Measurements from ENCODE around the gene GNA14. TPM values are rescaled to one million over a fixed set of nuclear protein-coding genes. Genes with fewer than 3 reads are reported as not detected.
"Not testable (repeated sequence)": the region's sequence is repeated elsewhere in the genome, so short reads cannot be mapped to it uniquely, and the experiment has no call there.

Gene GNA14
- total RNA-seq, 2 experiments from 2014 or later: 0.11 to 0.54 TPM

GRCh38 chr9:77422969-77423368, 225.2 kb downstream of the GNA14 start:
- DNase-seq (no peak), ATAC-seq (no peak)
- no peaks in the 10 kb centered on the region for H3K4me1 Mint-ChIP-seq
- intact Hi-C loops (cut with DNase I, micrococcal nuclease): no loop called here
- H3K27ac Mint-ChIP-seq: no peak overlapping the region
- H3K4me3 Mint-ChIP-seq: no peak overlapping the region
- H3K27me3 Mint-ChIP-seq: no peaks in the 10 kb centered on the region
- POLR2A ChIA-PET: no interaction called here
- no peaks in the 10 kb centered on the region for H3K36me3 Mint-ChIP-seq (ENCODE audit: low read depth)
- H3K9me3 Mint-ChIP-seq (ENCODE audit: low read depth): peaks cover 2% of the 10 kb centered on the region
- CTCF ChIA-PET: interaction anchor here (0.5 to 1.7 kb wide), 3 partner anchors 11 to 306 kb away, joined by 3 to 4 read pairs (median 4); no protein-coding TSS in a partner anchor

GRCh38 chr9:77421506-77422265, 226.4 kb downstream of the GNA14 start:
- H3K9me3 Mint-ChIP-seq (ENCODE audit: low read depth): peaks cover 2% of the 10 kb centered on the region
- ChIA-PET POLR2A (no interaction called here), CTCF (interaction anchor here (1.7 kb wide), 1 partner anchor 12 kb away, joined by 4 read pairs; no protein-coding TSS in a partner anchor)
- no peaks in the 10 kb centered on the region for H3K4me1 Mint-ChIP-seq
- no peak overlapping the region for H3K27ac Mint-ChIP-seq
- ATAC-seq: no peak
- H3K4me3 Mint-ChIP-seq: no peak overlapping the region
- H3K36me3 Mint-ChIP-seq (ENCODE audit: low read depth): no peaks in the 10 kb centered on the region
- H3K27me3 Mint-ChIP-seq: no peaks in the 10 kb centered on the region
- no peak for DNase-seq
- intact Hi-C loops (cut with DNase I, micrococcal nuclease): no loop called here

GRCh38 chr9:77420641-77421040, 227.5 kb downstream of the GNA14 start:
- H3K4me3 Mint-ChIP-seq: no peak overlapping the region
- ChIA-PET CTCF (interaction anchor here (2.8 kb wide), 1 partner anchor 13 kb away, joined by 12 read pairs; no protein-coding TSS in a partner anchor), POLR2A (no interaction called here)
- ATAC-seq: no peak
- no peak overlapping the region for H3K27ac Mint-ChIP-seq
- H3K4me1 Mint-ChIP-seq: no peaks in the 10 kb centered on the region
- H3K27me3 Mint-ChIP-seq: no peaks in the 10 kb centered on the region
- no peaks in the 10 kb centered on the region for H3K36me3 Mint-ChIP-seq (ENCODE audit: low read depth)
- peaks cover 2% of the 10 kb centered on the region for H3K9me3 Mint-ChIP-seq (ENCODE audit: low read depth)
- no peak for DNase-seq
- intact Hi-C loops (cut with DNase I, micrococcal nuclease): no loop called here

GRCh38 chr9:77418226-77418625, 229.9 kb downstream of the GNA14 start:
- POLR2A ChIA-PET: no interaction called here
- no peaks in the 10 kb centered on the region for H3K36me3 Mint-ChIP-seq (ENCODE audit: low read depth)
- no peak overlapping the region for H3K27ac Mint-ChIP-seq
- H3K27me3 Mint-ChIP-seq: no peaks in the 10 kb centered on the region
- no peak for ATAC-seq
- no peak for DNase-seq
- H3K9me3 Mint-ChIP-seq (ENCODE audit: low read depth): no peaks in the 10 kb centered on the region
- H3K4me3 Mint-ChIP-seq: no peak overlapping the region
- intact Hi-C loops (cut with DNase I, micrococcal nuclease): no loop called here
- H3K4me1 Mint-ChIP-seq: no peaks in the 10 kb centered on the region
- CTCF ChIA-PET: interaction anchor here (2.8 kb wide), 1 partner anchor 16 kb away, joined by 12 read pairs; no protein-coding TSS in a partner anchor

GRCh38 chr9:77417566-77417965, 230.6 kb downstream of the GNA14 start:
- DNase-seq (no peak), ATAC-seq (no peak)
- Mint-ChIP-seq H3K27ac (no peak overlapping the region), H3K27me3 (no peaks in the 10 kb centered on the region), H3K9me3 (ENCODE audit: low read depth) (no peaks in the 10 kb centered on the region), H3K4me3 (no peak overlapping the region), H3K4me1 (no peaks in the 10 kb centered on the region), H3K36me3 (ENCODE audit: low read depth) (no peaks in the 10 kb centered on the region)
- ChIA-PET CTCF (interaction anchor here (0.6 to 2.8 kb wide), 2 partner anchors 16 to 258 kb away, joined by 4 to 12 read pairs; no protein-coding TSS in a partner anchor), POLR2A (no interaction called here)
- intact Hi-C loops (cut with DNase I, micrococcal nuclease): no loop called here

- H3K9me3 Mint-ChIP-seq (ENCODE audit: low read depth); CTCF ChIA-PET; DNase-seq; H3K4me3 Mint-ChIP-seq; H3K27ac Mint-ChIP-seq; H3K27me3 Mint-ChIP-seq; ATAC-seq; H3K4me1 Mint-ChIP-seq; POLR2A ChIA-PET; intact Hi-C loops (cut with DNase I, micrococcal nuclease): not testable (repeated sequence)
- H3K36me3 Mint-ChIP-seq (ENCODE audit: low read depth): peaks cover 40% of the 10 kb centered on the region
Measured at GRCh38 chr9:77408521-77408920, 239.6 kb downstream of the GNA14 start.

- Mint-ChIP-seq H3K4me1 (no peaks in the 10 kb centered on the region), H3K9me3 (ENCODE audit: low read depth) (no peaks in the 10 kb centered on the region), H3K36me3 (ENCODE audit: low read depth) (peaks cover 29% of the 10 kb centered on the region), H3K27me3 (no peaks in the 10 kb centered on the region), H3K4me3 (no peak overlapping the region), H3K27ac (no peak overlapping the region)
- POLR2A ChIA-PET: no interaction called here
- CTCF ChIA-PET: no interaction called here
- ATAC-seq (no peak), DNase-seq (no peak)
- intact Hi-C loops (cut with DNase I, micrococcal nuclease): no loop called here
Measured at GRCh38 chr9:77403239-77403638, 244.9 kb downstream of the GNA14 start.

GRCh38 chr9:77402286-77402685, 245.8 kb downstream of the GNA14 start:
- Mint-ChIP-seq H3K9me3 (ENCODE audit: low read depth) (no peaks in the 10 kb centered on the region), H3K36me3 (ENCODE audit: low read depth) (peaks cover 20% of the 10 kb centered on the region), H3K27ac (no peak overlapping the region), H3K4me3 (no peak overlapping the region), H3K4me1 (no peaks in the 10 kb centered on the region), H3K27me3 (no peaks in the 10 kb centered on the region)
- ChIA-PET CTCF (no interaction called here), POLR2A (no interaction called here)
- intact Hi-C loops (cut with DNase I, micrococcal nuclease): no loop called here
- DNase-seq: no peak
- ATAC-seq: no peak

- ChIA-PET POLR2A (no interaction called here), CTCF (no interaction called here)
- H3K4me1 Mint-ChIP-seq: no peaks in the 10 kb centered on the region
- H3K27ac Mint-ChIP-seq: no peak overlapping the region
- peaks cover 7% of the 10 kb centered on the region for H3K36me3 Mint-ChIP-seq (ENCODE audit: low read depth)
- H3K4me3 Mint-ChIP-seq: no peak overlapping the region
- DNase-seq (no peak), ATAC-seq (no peak)
- intact Hi-C loops (cut with DNase I, micrococcal nuclease): no loop called here
- no peaks in the 10 kb centered on the region for H3K27me3 Mint-ChIP-seq
- no peaks in the 10 kb centered on the region for H3K9me3 Mint-ChIP-seq (ENCODE audit: low read depth)
Measured at GRCh38 chr9:77399964-77400363, 248.2 kb downstream of the GNA14 start.

- H3K9me3 Mint-ChIP-seq (ENCODE audit: low read depth); DNase-seq; H3K27me3 Mint-ChIP-seq; H3K4me3 Mint-ChIP-seq; intact Hi-C loops (cut with DNase I, micrococcal nuclease); H3K4me1 Mint-ChIP-seq; H3K36me3 Mint-ChIP-seq (ENCODE audit: low read depth); POLR2A ChIA-PET; CTCF ChIA-PET; ATAC-seq; H3K27ac Mint-ChIP-seq: not testable (repeated sequence)
Measured at GRCh38 chr9:77398581-77398980, 249.5 kb downstream of the GNA14 start.

GRCh38 chr9:77392328-77392727, 255.8 kb downstream of the GNA14 start:
- Mint-ChIP-seq H3K36me3 (ENCODE audit: low read depth) (peaks cover 8% of the 10 kb centered on the region), H3K27me3 (no peaks in the 10 kb centered on the region), H3K4me1 (no peaks in the 10 kb centered on the region), H3K27ac (no peak overlapping the region), H3K4me3 (no peak overlapping the region), H3K9me3 (ENCODE audit: low read depth) (no peaks in the 10 kb centered on the region)
- ChIA-PET CTCF (no interaction called here), POLR2A (no interaction called here)
- ATAC-seq (no peak), DNase-seq (no peak)
- intact Hi-C loops (cut with DNase I, micrococcal nuclease): no loop called here

GRCh38 chr9:77391834-77392233, 256.3 kb downstream of the GNA14 start:
- ChIA-PET POLR2A (no interaction called here), CTCF (no interaction called here)
- DNase-seq (no peak), ATAC-seq (no peak)
- Mint-ChIP-seq H3K27me3 (no peaks in the 10 kb centered on the region), H3K4me1 (no peaks in the 10 kb centered on the region), H3K4me3 (no peak overlapping the region), H3K27ac (no peak overlapping the region), H3K36me3 (ENCODE audit: low read depth) (peaks cover 8% of the 10 kb centered on the region), H3K9me3 (ENCODE audit: low read depth) (no peaks in the 10 kb centered on the region)
- intact Hi-C loops (cut with DNase I, micrococcal nuclease): no loop called here
